GM19438 (cell line): Measurements from ENCODE around the gene LRRC45.
"Not testable (repeated sequence)": the region's sequence is repeated elsewhere in the genome, so short reads cannot be mapped to it uniquely, and the experiment has no call there.

Experiments used
- ATAC-seq: cut with Tn5 transposase; IDR thresholded peaks from one replicate; pipeline ENCODE4 v1.9.1; 2021; ENCODE audit warnings: low read depth; ENCODE audit not compliant: unreplicated experiment

LRRC45 gene

GRCh38 chr17:82031303-82031884 lies 8.3 kb downstream of the LRRC45 start, which contains the start of gene RAC3:
TSS of gene RAC3 (plus strand) at chr17:82031678. CDS start at chr17:82031762, 84 bp downstream.
- no peak for ATAC-seq

DNA sequence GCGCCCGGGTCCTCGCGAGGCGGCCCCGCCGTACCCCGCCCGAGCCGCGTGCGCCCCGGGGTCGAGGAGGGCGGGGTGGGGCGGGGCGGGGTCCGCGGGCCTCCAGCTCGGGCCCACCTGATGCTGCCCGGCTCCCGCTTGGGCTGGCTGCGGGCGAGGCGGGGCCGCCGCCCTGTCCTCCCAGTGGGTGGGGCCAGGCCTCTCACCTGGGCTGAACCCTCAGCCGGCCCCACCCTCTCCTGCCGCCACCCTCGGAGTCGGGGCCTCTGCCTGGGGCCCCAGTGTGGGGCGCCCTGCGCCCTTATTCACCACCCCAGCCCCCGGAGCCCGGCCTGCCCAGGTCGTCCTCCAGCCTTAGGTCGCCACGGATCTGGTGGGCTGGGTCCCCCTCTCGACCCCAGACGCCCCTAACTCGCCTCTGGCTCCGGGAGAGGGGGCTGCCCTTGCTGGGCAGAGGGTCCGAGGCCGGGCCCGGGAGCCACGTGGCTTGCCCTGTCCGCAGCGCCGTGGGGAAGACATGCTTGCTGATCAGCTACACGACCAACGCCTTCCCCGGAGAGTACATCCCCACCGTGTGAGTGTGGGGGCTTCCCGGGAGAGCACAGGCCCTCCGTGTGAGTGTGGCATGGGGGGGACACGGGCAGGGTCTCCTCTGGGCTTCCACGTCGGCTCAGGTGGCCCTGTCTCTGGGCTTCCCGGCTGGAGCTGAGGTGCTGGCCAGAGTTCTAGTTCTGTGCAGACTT lies 9.0 kb downstream of the LRRC45 start:
- no peak for ATAC-seq

DNA sequence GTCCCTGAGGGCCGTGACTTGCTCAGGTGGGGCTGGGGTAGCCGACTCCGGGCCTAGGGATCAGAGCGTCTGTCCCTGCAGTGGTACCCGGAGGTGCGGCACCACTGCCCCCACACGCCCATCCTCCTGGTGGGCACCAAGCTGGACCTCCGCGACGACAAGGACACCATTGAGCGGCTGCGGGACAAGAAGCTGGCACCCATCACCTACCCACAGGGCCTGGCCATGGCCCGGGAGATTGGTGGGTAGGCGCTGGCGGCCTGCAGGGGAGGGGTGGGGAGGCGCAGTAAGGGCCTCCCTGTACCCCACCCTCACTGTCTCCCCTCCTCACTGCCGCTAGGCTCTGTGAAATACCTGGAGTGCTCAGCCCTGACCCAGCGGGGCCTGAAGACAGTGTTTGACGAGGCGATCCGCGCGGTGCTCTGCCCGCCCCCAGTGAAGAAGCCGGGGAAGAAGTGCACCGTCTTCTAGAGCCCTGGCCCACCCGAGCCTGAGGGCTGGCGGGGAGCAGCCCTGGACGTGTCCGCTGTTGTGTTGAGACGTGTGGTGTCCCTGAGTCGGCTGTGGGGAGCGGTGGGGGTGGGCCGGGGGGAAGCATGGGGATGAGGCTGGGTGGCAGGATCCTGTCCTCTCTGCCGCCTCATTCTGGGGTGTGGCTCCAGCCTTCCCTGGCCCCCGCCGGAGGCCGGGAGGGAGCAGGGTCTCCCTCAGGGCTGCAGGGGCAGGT lies 10.4 kb downstream of the LRRC45 start:
- ATAC-seq: no peak

DNA sequence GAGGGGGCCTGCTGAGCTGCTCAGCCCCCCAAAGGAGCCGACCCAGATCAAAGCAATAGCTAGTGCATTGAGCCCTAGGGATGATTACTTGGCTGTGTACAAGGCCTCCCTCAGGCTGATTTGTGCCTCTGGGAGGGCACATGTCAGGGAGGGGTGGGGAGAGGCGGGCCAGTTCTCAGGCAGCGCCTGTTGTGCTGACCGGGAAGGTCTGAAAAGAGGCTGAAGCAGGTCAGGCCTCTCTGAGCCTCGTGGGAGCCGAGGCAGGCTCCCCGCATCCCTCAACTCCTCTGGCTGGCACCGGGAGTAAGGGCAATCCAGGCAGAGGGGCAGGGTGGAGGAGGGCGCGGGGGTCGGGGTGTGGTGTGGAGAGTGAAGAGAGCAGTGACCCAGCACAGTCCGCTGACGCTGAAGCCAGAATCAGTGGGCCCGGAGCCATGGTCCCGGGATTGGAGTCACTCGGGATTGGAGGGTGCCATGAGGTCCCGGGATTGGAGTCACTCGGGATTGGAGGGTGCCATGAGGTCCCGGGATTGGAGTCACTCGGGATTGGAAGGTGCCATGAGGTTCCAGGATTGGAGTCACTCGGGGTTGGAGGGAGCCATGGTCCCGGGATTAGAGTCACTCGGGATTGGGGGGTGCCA lies 11.4 kb downstream of the LRRC45 start:
- no peak for ATAC-seq

DNA sequence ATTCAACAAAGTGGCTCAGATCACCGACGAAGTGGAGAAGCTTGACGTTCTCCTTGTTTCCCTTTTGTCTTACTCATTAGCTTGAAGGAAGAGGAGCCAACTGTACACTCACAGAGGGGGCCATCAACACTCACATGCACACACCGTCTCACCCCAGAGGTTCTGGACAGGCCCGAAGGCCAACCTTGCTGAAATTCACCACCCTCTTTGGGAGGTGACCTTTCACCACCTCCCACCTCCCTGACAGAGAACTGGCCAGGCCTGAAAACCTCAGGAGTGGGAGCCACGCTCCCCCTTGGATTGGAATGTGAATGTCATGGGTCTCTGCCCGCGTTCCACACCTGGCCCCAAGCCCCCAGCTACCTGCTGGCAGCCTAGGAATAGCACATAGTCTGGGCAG lies 12.4 kb downstream of the LRRC45 start:
- no peak for ATAC-seq

- no peak for ATAC-seq
Observed at GRCh38 chr17:82035956-82036633, 13.0 kb downstream of the LRRC45 start.

GRCh38 chr17:82036634-82037091 lies 13.6 kb downstream of the LRRC45 start:
- no peak for ATAC-seq

DNA sequence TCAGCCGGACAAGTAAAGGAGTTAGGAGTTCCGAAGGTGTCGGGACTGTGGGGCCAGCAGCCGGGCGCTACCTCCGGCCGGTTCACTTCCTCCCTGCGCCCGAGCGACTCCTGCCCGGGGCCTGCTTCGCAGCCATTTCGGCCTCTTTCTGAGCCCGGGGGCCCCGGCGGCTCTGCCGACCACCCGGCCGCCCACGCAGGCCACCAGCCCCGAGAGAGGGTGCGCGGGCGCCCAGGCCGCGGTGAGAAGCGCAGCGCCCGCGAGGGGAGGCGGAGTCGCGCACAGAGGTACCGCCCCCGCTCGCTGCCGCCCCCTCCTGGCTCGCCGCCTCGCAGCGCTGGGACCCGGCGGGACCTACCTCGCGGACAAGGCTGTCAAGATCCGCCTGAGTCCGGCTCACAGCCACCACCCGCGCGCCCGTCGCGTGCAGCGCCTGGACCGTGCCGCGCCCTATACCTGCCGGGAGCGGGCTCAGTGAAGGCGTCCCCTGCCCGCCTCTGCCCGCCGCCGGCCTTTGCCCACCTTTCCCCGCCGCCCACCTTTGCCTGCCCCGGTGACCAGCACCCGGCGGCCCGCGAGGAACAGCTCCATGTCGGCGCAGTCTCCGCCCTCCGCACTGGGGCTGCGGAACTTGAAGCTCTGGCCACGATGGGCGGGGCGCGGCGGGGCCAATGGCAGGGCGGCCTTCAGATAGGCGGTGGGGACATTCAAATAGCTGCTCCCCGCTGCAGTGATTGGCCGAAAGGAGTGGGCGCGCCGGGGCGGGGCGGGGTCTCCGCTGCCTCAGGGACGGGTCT lies 14.2 kb downstream of the LRRC45 start, which contains the start of gene DCXR:
TSS of gene DCXR (minus strand) at position 606 of the 797 bp plus-strand sequence. CDS start at position 591, 15 bp downstream.
- peak; percentile 83 for ATAC-seq

DNA sequence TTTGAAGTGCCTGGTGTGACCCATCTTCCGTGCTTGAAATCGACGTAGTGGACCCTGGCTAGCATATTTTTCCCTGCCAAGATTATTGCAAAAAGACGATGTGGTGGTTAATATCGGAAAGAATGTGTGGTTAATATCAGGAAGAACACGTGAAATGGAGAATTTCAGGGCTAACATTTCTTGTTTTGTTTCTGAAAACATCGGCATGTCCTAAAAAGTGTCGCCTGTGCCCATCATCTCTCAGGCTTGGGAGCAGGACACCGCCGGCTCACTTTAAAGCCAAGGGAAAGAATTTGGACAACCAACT lies 14.7 kb downstream of the LRRC45 start:
- ATAC-seq: no peak

- ATAC-seq: not testable (repeated sequence)
Observed at GRCh38 chr17:82038796-82039409, 15.8 kb downstream of the LRRC45 start.

- no peak for ATAC-seq
Observed at GRCh38 chr17:82039695-82040299, 16.7 kb downstream of the LRRC45 start.

- no peak for ATAC-seq
Observed at GRCh38 chr17:82041144-82041814, 18.2 kb downstream of the LRRC45 start.

DNA sequence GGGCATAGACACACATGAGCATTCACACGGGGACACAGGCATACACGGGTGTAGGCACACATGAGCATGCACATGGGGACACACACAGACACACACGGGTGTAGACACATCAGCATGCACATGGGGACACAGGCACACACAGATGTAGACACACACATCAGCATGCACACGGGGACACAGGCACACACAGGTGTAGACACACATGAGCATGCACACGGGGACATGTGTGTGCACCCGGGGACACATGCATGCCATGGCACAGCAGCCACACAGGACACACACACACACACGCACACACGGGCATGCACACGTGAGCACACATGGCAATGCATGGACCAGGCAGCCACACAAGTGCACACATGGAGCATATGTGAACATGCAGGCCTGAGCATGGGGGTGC lies 19.5 kb downstream of the LRRC45 start:
- ATAC-seq: no peak

GRCh38 chr17:82043507-82043906 lies 20.4 kb downstream of the LRRC45 start:
- no peak for ATAC-seq

- ATAC-seq: no peak
Observed at GRCh38 chr17:82045936-82046484, 22.9 kb downstream of the LRRC45 start.

GRCh38 chr17:82046903-82047302 lies 23.8 kb downstream of the LRRC45 start:
- ATAC-seq: no peak

GRCh38 chr17:82047379-82047778 lies 24.3 kb downstream of the LRRC45 start:
- ATAC-seq: no peak
